Activated naive CD4-positive, alpha-beta T cell treated with anti-CD3 and anti-CD28 coated beads, Interleukin-2, amount 10 ng/mL, durations not matched to agents 7 days and 5 days (primary cell): ENCODE data around the gene GRK6.
"Not testable (repeated sequence)": the region's sequence is repeated elsewhere in the genome, so short reads cannot be mapped to it uniquely, and the experiment has no call there.

ENCODE experiments used
- CTCF ChIA-PET: fragments of 350-600 bp; sonication (Branson Sonifier 250); formaldehyde crosslinking; loops from one replicate; lab custom pipeline; 2021; ENCODE audit warnings: antibody characterized with exemption; lab: Charles Lee
- DNase-seq: peaks from one replicate; pipeline ENCODE4 v3.0.0-alpha.2; 2020
- H3K27ac Mint-ChIP-seq: one replicate; pipeline ENCODE4 v1.8.0; 2021; ENCODE audit warnings: mild to moderate bottlenecking, moderate library complexity, mixed read lengths
- H3K27me3 Mint-ChIP-seq: one replicate; pipeline ENCODE4 v1.8.0; 2021; ENCODE audit warnings: mild to moderate bottlenecking, mixed read lengths
- H3K36me3 Mint-ChIP-seq: one replicate; pipeline ENCODE4 v1.8.0; 2021; ENCODE audit warnings: mixed read lengths
- H3K4me1 Mint-ChIP-seq: one replicate; pipeline ENCODE4 v1.8.0; 2021; ENCODE audit warnings: mixed read lengths
- H3K4me3 Mint-ChIP-seq: one replicate; pipeline ENCODE4 v1.8.0; 2021; ENCODE audit warnings: mild to moderate bottlenecking, moderate library complexity, mixed read lengths
- H3K9me3 Mint-ChIP-seq: one replicate; pipeline ENCODE4 v1.8.0; 2021; ENCODE audit warnings: mixed read lengths

The GRK6 gene

DNA sequence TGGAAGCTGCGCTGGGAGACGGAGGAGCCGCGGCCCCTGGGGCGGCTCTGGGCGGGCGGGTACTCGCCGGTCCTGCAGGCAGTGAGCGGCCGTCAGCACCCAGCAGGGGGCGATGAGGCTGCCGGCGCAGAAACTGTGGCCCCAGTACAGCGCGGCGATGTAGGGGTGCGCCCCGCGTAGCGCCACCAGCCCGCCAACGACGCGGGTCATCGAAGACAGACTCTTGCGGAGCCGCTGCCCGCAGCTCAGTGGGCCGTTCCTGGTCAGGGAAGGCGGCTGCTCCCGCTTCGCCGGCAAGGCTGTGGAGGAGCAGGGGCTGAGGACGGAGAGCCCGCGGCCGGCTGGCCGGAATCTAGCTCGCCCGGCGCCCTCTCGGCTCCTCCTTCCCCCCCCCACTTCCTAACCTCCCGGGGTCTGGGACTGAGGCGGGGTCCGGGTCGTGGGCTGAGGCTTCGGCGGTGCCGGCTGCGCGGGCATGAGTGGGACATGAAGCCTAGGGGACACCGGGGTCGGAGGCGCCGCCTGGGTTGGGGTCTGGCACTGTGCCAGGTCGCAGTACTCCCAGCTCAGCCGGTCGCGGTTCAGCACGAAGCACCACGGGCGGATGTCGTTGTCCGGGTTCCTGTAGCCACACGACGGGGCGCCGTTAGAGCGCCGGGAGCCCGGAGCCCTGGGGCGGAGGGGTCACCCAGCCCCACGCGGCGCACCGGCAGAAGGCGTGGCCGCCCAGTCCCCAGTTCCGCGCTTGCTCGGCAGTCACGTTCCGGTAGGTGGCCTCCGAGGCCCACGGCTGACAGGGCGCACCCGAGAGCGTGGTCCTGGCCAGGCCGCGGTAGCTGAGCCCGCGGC is 22.5 kb upstream of the GRK6 start:
- no peaks in the 10 kb centered on the region for H3K9me3 Mint-ChIP-seq
- peaks cover 38% of the 10 kb centered on the region for H3K4me1 Mint-ChIP-seq
- CTCF ChIA-PET = interaction anchor here (0.6 to 9.7 kb wide), 33 partner anchors 9 to 444 kb away, joined by 3 to 228 read pairs (median 6); partner anchors contain the start of genes GRK6, PDLIM7 and PRR7
- H3K27me3 Mint-ChIP-seq = peaks cover 95% of the 10 kb centered on the region
- peak; percentile 90 for DNase-seq
- peak overlapping the region; percentile 71 for H3K4me3 Mint-ChIP-seq
- no peak overlapping the region for H3K27ac Mint-ChIP-seq
- no peaks in the 10 kb centered on the region for H3K36me3 Mint-ChIP-seq

DNA sequence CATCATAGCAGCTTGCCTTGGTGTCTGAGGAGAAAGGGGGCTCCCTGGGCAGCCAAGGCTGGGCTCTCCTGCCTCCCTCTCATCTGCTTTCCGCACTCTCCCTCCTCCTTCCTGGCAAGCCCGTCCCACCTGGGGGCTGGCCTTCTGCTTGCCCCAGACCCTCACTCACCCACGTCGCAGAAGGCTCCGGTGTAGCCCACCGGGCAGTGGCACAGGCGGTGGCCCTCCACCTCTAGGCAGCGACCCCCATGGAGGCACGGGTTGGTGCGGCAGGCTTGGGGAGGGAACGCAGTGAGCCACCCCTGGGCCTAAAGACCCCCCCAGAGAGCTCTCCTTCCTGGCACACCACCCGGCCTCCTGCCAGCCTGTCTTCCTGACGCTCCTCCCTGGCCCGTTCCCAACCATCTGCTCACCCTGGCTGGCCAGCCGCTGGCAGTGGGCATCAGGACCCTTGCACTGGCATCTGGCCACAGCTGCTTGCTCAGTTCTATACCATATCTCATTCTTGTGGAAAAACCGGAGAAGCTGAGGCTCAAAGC is 21.8 kb upstream of the GRK6 start:
- H3K27ac Mint-ChIP-seq = no peak overlapping the region
- no peaks in the 10 kb centered on the region for H3K9me3 Mint-ChIP-seq
- H3K4me1 Mint-ChIP-seq = peaks cover 38% of the 10 kb centered on the region
- peak overlapping the region; percentile 37 for H3K4me3 Mint-ChIP-seq
- DNase-seq = no peak
- CTCF ChIA-PET = interaction anchor here (0.6 to 9.7 kb wide), 24 partner anchors 10 to 290 kb away, joined by 3 to 228 read pairs (median 12); partner anchors contain the start of genes GRK6, PDLIM7 and PRR7
- H3K27me3 Mint-ChIP-seq = peaks cover 95% of the 10 kb centered on the region
- no peaks in the 10 kb centered on the region for H3K36me3 Mint-ChIP-seq

DNA sequence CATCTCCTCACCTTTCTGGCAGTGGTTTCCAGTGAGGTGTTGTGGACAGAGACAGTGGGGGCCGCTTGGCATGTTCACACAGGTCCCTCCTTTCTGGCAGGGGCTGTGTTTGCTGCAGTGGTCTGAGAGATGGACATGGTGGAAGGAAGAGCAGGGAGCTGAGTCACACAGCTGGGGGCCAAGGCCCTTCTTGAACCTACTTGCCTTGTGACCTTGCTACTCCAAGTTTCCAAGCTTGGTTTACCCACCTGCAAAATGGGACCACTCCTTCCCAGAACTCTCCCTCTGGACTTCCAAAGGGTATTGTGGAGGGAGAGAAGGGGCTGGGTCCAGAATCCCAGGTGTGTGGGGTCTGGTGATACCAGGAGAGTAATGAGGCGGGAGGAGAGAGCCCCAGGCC is 21.2 kb upstream of the GRK6 start:
- no peak overlapping the region for H3K27ac Mint-ChIP-seq
- H3K9me3 Mint-ChIP-seq = no peaks in the 10 kb centered on the region
- peaks cover 89% of the 10 kb centered on the region for H3K27me3 Mint-ChIP-seq
- CTCF ChIA-PET = interaction anchor here (1.1 to 9.7 kb wide), 14 partner anchors 9 to 291 kb away, joined by 3 to 228 read pairs (median 28); partner anchors contain the start of genes GRK6, PDLIM7 and PRR7
- no peaks in the 10 kb centered on the region for H3K36me3 Mint-ChIP-seq
- H3K4me1 Mint-ChIP-seq = peaks cover 38% of the 10 kb centered on the region
- H3K4me3 Mint-ChIP-seq = no peak overlapping the region
- no peak for DNase-seq

DNA sequence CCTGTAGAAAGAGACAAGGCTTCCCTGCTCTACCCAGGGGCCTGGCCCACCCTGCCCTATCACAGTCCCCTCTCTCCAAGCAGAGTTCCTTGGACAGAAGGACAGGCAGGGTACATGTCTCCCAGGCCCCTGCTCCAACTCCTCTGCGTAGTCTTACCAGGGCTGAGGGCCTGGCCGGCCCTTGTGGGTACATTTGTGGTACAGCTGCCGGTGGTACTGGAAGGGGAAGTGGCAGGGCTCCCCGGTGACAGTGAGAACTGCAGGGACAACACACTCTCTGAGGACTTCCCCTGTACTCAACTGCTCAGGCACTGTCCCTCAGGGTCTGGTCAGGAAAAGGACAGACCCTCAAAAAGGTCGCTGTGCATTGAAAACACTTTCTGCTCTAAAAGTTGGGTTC is 20.7 kb upstream of the GRK6 start:
- no peak for DNase-seq
- H3K9me3 Mint-ChIP-seq = no peaks in the 10 kb centered on the region
- no peak overlapping the region for H3K27ac Mint-ChIP-seq
- H3K4me3 Mint-ChIP-seq = no peak overlapping the region
- no peaks in the 10 kb centered on the region for H3K36me3 Mint-ChIP-seq
- H3K27me3 Mint-ChIP-seq = peaks cover 84% of the 10 kb centered on the region
- CTCF ChIA-PET = interaction anchor here (1.5 to 9.7 kb wide), 10 partner anchors 9 to 95 kb away, joined by 5 to 228 read pairs (median 60); partner anchors contain the start of genes GRK6, PDLIM7 and PRR7
- H3K4me1 Mint-ChIP-seq = peaks cover 43% of the 10 kb centered on the region

DNA sequence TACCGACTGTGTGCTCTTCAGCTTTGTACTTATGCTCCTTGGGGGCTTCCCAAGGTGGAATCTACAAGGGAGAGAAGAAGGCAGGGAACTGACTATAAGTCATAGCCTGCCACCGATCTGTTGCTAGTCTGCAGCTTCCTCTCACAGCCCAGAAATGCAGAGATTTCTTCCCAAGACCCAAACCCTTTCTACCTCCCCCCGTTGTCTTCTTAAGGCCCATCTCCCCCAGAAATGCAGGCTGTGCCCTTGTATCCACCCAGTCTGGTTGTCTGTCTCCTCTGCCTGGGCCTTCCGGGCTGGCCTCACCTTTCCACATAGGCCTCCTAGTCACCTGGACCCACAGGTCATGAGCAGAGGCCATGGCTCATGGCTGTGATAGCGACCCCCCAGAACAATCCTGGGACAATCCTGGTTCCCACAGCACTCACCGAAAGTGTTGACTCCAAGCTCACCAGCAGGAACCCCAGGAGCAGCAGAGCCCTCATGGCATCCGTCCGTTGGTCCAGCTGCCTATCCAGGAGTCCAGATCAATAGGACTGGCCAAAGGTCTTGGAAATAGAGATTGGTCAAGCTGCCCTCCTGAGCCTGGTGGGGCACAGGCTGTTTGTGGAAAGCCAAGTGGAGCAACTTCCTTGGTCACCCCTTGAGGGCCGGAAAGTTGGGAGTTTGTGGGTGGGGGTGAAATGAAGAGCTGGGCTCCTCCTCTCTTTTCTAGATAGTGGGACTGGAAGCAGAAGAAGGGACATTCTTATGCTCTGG is 17.3 kb upstream of the GRK6 start, which contains the start of gene F12:
Gene F12, minus strand, starts transcription at position 522 of the 759 bp plus-strand sequence. Its CDS starts 37 bp downstream, at position 485.
- H3K27ac Mint-ChIP-seq = no peak within 1 kb of the TSS
- peaks cover 58% of the 10 kb centered on the region for H3K27me3 Mint-ChIP-seq
- CTCF ChIA-PET = interaction anchor here (0.7 to 9.7 kb wide), 9 partner anchors 19 to 48 kb away, joined by 3 to 228 read pairs (median 5); partner anchors contain the start of gene GRK6
- no peak within 1 kb of the TSS for H3K4me3 Mint-ChIP-seq
- H3K36me3 Mint-ChIP-seq = no peaks in the 10 kb centered on the region
- peaks cover 45% of the 10 kb centered on the region for H3K4me1 Mint-ChIP-seq
- no peaks in the 10 kb centered on the region for H3K9me3 Mint-ChIP-seq
- DNase-seq = no peak

DNA sequence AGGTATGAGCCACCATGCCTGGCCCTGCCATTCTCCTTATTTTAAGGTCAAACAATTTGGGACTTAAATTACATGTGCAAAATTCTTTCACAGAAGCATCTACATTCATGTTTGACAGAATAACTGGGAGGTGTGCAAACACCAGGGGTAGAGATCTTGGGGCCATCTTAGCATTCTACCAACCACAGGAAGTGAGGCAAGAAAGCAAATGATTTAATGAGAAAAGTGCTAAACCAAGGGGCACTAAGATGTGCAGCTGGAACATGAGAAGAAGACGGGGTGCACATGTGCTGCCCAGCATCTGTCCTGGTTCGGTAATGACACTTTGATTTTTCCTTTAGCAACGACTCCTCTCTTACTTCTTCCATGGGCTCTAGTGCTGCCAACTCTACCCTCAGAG is 15.9 kb upstream of the GRK6 start:
- H3K27me3 Mint-ChIP-seq = peaks cover 46% of the 10 kb centered on the region
- H3K36me3 Mint-ChIP-seq = no peaks in the 10 kb centered on the region
- H3K9me3 Mint-ChIP-seq = no peaks in the 10 kb centered on the region
- DNase-seq = no peak
- CTCF ChIA-PET = interaction anchor here (0.6 kb wide), 1 partner anchor 134 kb away, joined by 3 read pairs; no protein-coding TSS in a partner anchor
- no peak overlapping the region for H3K27ac Mint-ChIP-seq
- peaks cover 42% of the 10 kb centered on the region for H3K4me1 Mint-ChIP-seq
- H3K4me3 Mint-ChIP-seq = no peak overlapping the region

DNA sequence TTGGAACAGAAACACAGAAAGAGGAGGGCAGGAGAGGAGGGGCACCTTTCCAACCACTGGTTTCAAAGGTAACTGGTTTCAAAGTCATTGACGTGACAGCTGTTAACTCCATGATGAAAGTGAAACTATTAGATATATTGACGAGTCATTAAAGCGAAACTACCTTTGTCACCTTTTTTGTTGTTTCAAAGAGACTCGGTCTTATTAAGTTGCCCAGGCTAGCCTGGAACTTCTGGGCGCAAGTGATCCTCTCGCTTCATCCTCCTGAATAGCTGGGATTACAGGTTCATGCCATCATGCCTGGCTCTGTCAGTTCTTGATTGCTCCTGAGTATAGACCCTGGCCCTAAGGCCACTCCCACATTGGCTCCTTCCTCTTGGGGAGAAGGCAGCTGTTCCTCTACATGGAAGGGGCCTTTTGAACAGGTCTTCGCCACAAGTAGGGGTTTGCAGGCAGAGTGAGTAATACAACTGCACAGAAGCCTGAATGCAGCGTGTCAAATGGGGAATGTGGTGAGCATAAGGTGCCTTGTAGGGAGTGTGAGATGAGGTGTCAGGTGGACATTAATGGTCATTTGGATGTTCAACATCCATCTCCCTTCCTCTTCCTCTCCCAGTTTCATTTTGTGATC is 13.8 kb upstream of the GRK6 start:
- Mint-ChIP-seq H3K36me3 (no peaks in the 10 kb centered on the region), H3K9me3 (no peaks in the 10 kb centered on the region), H3K27ac (peak overlapping the region; percentile 50), H3K4me3 (no peak overlapping the region), H3K4me1 (peaks cover 37% of the 10 kb centered on the region), H3K27me3 (peaks cover 40% of the 10 kb centered on the region)
- no peak for DNase-seq
- CTCF ChIA-PET = interaction anchor here (1.0 to 2.1 kb wide), 4 partner anchors 9 to 42 kb away, joined by 4 to 6 read pairs (median 4); no protein-coding TSS in a partner anchor

DNA sequence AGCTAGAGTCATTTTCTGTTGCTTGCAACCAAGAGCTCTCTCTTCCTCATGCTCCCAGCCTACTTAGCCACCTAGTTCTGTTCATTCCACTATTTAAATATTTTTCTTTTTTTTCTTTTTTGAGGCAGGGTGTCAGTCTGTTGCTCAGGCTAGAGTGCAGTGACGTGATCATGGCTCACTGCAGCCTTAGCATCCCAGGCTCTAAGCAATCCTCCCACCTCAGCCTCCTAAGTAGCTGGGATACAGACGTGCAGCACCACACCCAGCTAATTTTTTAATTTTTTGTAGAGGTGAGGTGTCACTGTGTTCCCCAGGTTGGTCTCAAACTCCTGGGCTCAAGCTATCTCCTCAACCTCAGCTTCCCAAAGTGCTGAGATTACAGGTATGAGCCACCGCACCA is 12.0 kb upstream of the GRK6 start:
- H3K4me3 Mint-ChIP-seq = no peak overlapping the region
- no peaks in the 10 kb centered on the region for H3K36me3 Mint-ChIP-seq
- peaks cover 28% of the 10 kb centered on the region for H3K27me3 Mint-ChIP-seq
- peaks cover 37% of the 10 kb centered on the region for H3K4me1 Mint-ChIP-seq
- H3K9me3 Mint-ChIP-seq = no peaks in the 10 kb centered on the region
- DNase-seq = no peak
- no peak overlapping the region for H3K27ac Mint-ChIP-seq
- CTCF ChIA-PET = interaction anchor here (1.1 to 2.0 kb wide), 3 partner anchors 10 to 42 kb away, joined by 3 to 13 read pairs (median 6); no protein-coding TSS in a partner anchor

DNA sequence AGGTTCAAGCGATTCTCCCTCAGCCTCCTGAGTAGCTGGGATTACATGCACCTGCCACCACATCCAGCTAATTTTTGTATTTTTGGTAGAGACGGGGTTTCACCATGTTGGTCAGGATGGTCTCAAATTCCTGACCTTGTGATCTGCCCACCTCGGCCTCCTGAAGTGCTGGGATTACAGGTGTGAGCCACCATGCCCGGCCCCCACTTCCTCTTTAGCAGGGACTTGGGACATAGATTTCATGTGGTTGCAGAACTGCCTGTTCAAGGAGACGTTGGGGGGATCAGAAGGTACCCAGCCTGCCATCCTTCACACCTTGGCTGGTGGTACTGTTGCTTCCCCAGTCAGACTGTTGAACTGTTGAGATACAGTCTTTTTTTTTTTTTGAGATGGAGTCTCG is 9.4 kb upstream of the GRK6 start:
- DNase-seq, H3K27ac Mint-ChIP-seq, H3K9me3 Mint-ChIP-seq, H3K36me3 Mint-ChIP-seq, H3K4me3 Mint-ChIP-seq: not testable (repeated sequence)
- CTCF ChIA-PET = interaction anchor here (1.6 to 1.7 kb wide), 2 partner anchors 12 to 14 kb away, joined by 5 read pairs; no protein-coding TSS in a partner anchor
- H3K27me3 Mint-ChIP-seq = peaks cover 26% of the 10 kb centered on the region
- H3K4me1 Mint-ChIP-seq = peaks cover 22% of the 10 kb centered on the region

DNA sequence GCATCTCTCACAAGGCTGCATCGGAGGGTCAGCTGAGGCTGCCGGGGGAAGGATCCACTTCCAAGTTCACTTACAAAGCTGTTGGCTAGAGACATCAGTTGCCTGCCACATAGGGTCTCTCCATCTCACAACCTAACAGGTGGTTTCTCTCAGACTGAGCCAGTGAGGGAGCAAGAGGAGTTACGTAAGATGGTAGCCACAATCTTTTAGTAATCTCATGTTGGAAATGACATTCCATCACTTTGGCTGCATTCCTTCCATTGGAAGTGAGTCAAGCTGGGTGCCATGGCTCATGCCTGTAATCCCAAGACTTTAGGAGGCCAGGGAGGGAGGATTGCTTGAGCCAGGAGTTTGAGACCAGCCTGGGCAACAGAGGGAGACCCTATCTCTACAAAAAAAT is 7.4 kb upstream of the GRK6 start:
- H3K36me3 Mint-ChIP-seq = no peaks in the 10 kb centered on the region
- DNase-seq = no peak
- H3K9me3 Mint-ChIP-seq = peaks cover 4% of the 10 kb centered on the region
- H3K27ac Mint-ChIP-seq = no peak overlapping the region
- peaks cover 20% of the 10 kb centered on the region for H3K27me3 Mint-ChIP-seq
- CTCF ChIA-PET = interaction anchor here (0.6 to 2.3 kb wide), 4 partner anchors 11 to 26 kb away, joined by 3 to 8 read pairs (median 3); no protein-coding TSS in a partner anchor
- H3K4me1 Mint-ChIP-seq = peaks cover 12% of the 10 kb centered on the region
- H3K4me3 Mint-ChIP-seq = no peak overlapping the region

DNA sequence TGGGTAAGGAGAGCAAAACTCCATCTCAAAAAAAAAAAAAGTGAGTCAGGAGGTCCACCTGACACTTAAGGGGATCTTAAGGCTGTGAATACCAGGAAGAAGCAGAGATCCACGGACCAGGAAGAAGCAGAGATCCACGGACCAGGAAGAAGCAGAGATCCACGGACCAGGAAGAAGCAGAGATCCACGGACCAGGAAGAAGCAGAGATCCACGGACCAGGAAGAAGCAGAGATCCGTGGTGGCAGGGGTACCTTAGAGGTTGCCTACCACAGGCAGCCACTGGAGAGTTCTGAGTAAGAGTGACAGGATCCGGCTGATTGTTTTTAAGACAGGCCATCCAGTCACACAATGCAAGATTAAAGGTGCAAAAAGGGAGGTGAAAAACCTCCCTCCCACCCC is 6.0 kb upstream of the GRK6 start:
- DNase-seq, H3K4me3 Mint-ChIP-seq, H3K9me3 Mint-ChIP-seq, H3K27ac Mint-ChIP-seq, H3K36me3 Mint-ChIP-seq: not testable (repeated sequence)
- Mint-ChIP-seq H3K27me3 (peaks cover 17% of the 10 kb centered on the region), H3K4me1 (peaks cover 17% of the 10 kb centered on the region)
- CTCF ChIA-PET = interaction anchor here (2.3 kb wide), 1 partner anchor 16 kb away, joined by 8 read pairs; no protein-coding TSS in a partner anchor

DNA sequence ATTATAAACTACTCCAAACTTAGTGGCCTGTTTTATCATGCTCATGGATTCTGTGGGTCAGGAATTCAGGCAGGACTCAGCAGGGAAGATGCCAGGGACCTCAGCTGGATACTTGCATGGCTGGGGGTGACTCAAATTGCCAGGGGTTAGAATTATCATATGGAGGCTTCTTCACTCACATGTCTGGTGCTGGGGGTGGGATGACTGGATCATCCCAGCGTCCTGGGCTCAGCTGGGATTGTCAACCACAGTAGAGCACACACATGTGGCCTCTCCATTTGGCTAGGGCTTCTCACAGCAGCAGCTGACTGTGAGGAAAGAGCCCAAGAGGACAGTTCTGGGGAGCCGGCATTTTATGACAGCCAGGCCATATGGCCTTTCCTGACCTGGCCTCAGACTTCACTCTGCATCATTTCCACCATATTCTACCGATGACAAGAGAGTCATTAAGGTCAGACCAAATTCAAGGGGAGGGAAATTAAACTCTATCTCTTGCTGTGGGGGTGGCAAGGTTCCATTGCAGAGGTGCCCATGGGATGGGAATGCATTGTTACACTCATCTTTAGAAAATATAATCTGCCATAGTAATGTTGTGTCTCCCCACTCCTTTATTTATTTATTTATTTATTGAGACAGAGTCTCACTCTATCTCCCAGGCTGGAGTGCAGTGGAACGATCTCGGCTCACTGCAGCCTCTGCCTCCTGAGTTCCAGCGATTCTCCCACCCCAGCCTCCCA is 5.2 kb upstream of the GRK6 start:
- peaks cover 4% of the 10 kb centered on the region for H3K9me3 Mint-ChIP-seq
- no peak for DNase-seq
- H3K4me3 Mint-ChIP-seq = no peak overlapping the region
- CTCF ChIA-PET = interaction anchor here (1.4 to 14.5 kb wide), 2 partner anchors 16 to 34 kb away, joined by 3 to 172 read pairs; partner anchors contain the start of genes F12 and PFN3
- no peak overlapping the region for H3K27ac Mint-ChIP-seq
- peaks cover 13% of the 10 kb centered on the region for H3K27me3 Mint-ChIP-seq
- peaks cover 20% of the 10 kb centered on the region for H3K4me1 Mint-ChIP-seq
- no peaks in the 10 kb centered on the region for H3K36me3 Mint-ChIP-seq
